Ishikawa (cell line): Measurements from ENCODE around the gene NCEH1.
A peak's percentile ranks its signal among the peaks of the same experiment; 100 is the strongest.

Experiments
- CEBPB ChIP-seq: IDR thresholded peaks from 2 replicates; pipeline ENCODE4 v1.6.1; 2012
- CREB1 ChIP-seq: IDR thresholded peaks from 2 replicates; pipeline ENCODE4 v1.6.1; 2012; ENCODE audit warnings: low read depth
- EGR1 ChIP-seq: IDR thresholded peaks from 2 replicates; pipeline ENCODE4 v1.6.1; 2012
- EP300 ChIP-seq: IDR thresholded peaks from 2 replicates; pipeline ENCODE4 v1.6.1; 2012; ENCODE audit warnings: borderline replicate concordance
- FOXM1 ChIP-seq: IDR thresholded peaks from 2 replicates; pipeline ENCODE4 v1.6.1; 2012; ENCODE audit warnings: low read depth, borderline replicate concordance
- NFIC ChIP-seq: IDR thresholded peaks from 2 replicates; pipeline ENCODE4 v1.6.1; 2012
- RAD21 ChIP-seq: IDR thresholded peaks from 2 replicates; pipeline ENCODE4 v1.6.1; 2012; ENCODE audit warnings: low read depth
- TAF1 ChIP-seq: IDR thresholded peaks from 2 replicates; pipeline ENCODE4 v1.6.1; 2012; ENCODE audit warnings: low read depth, mild to moderate bottlenecking
- TCF12 ChIP-seq: IDR thresholded peaks from 2 replicates; pipeline ENCODE4 v1.6.1; 2012; ENCODE audit warnings: low read depth
- TEAD4 ChIP-seq: IDR thresholded peaks from 2 replicates; pipeline ENCODE4 v1.6.1; 2012
- YY1 ChIP-seq: IDR thresholded peaks from 2 replicates; pipeline ENCODE4 v1.6.1; 2012; ENCODE audit warnings: low read depth
- ZBTB7A ChIP-seq: IDR thresholded peaks from 2 replicates; pipeline ENCODE4 v1.6.1; 2012; ENCODE audit warnings: low read depth
- TF ChIP-seq, protein P1 (sequence below): IDR thresholded peaks from 2 replicates; pipeline ENCODE4 v1.6.1; 2012
- TF ChIP-seq, protein P2 (sequence below): IDR thresholded peaks from 2 replicates; pipeline ENCODE4 v1.6.1; 2012; ENCODE audit warnings: low read depth, mild to moderate bottlenecking
- TF ChIP-seq, protein P3 (sequence below): IDR thresholded peaks from 2 replicates; pipeline ENCODE4 v1.6.1; 2012

The NCEH1 gene

DNA sequence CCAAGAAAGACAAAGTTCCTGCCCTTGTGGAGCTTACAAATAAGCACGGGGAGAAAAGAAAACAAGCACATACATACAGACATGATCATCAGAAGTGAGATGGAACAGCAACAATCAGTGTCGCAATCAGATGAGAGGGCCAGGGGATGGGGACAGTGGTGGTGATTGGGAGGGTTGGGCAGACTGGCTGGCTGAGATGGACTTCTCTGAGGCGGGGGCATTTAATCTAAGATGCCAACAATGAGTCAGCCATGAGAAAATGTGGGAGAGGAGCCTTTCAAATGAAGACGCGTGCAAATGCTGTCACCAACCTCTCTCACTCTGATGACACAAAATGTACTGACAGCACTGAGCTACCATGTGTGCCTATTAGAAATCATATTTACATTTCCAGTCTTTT is 81.4 kb downstream of the NCEH1 start:
- TF ChIP-seq CEBPB = 0 out of 2 replicates have a peak, but pooled peaks have one; percentile 33
- TF ChIP-seq NFIC = no peak

DNA sequence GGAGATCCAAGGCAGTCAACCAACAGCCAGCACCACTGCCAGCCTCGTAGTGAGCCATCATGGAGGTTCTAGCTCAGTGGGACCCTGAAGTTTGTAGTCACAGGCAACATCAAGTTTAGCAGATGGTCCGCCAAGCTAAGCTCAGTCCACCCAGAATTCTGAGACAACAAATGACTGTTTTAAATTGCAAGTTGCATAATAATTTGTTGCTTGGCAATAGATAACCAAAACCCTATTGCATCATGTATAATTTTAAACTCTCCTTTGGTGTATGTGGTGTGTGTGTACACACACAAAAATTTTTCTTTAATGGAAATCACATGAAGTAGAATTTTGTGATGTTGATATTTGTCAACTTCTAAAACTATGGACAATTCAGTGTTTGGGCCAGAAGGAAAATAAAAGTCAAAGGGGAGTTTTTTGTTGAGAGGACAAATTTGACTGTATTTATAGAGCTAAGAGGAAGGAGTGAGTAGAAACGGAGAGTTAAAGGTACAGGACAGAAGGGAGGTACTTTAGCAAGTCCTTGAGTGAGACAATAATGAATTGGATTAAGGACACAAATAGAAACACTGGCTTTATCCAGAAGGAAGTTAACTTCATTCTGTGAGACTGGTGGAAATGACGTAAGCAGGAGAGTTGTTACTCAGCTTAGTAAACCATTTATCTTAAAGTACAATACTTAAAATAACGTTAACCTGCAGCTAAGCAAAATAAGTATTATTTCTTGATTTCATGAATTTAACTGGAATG is 83.6 kb downstream of the NCEH1 start:
- TF ChIP-seq CREB1 = no peak
- TF ChIP-seq RAD21 = no peak
- TF ChIP-seq, protein P1, sequence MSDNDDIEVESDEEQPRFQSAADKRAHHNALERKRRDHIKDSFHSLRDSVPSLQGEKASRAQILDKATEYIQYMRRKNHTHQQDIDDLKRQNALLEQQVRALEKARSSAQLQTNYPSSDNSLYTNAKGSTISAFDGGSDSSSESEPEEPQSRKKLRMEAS = no peak
- TF ChIP-seq, protein P2, sequence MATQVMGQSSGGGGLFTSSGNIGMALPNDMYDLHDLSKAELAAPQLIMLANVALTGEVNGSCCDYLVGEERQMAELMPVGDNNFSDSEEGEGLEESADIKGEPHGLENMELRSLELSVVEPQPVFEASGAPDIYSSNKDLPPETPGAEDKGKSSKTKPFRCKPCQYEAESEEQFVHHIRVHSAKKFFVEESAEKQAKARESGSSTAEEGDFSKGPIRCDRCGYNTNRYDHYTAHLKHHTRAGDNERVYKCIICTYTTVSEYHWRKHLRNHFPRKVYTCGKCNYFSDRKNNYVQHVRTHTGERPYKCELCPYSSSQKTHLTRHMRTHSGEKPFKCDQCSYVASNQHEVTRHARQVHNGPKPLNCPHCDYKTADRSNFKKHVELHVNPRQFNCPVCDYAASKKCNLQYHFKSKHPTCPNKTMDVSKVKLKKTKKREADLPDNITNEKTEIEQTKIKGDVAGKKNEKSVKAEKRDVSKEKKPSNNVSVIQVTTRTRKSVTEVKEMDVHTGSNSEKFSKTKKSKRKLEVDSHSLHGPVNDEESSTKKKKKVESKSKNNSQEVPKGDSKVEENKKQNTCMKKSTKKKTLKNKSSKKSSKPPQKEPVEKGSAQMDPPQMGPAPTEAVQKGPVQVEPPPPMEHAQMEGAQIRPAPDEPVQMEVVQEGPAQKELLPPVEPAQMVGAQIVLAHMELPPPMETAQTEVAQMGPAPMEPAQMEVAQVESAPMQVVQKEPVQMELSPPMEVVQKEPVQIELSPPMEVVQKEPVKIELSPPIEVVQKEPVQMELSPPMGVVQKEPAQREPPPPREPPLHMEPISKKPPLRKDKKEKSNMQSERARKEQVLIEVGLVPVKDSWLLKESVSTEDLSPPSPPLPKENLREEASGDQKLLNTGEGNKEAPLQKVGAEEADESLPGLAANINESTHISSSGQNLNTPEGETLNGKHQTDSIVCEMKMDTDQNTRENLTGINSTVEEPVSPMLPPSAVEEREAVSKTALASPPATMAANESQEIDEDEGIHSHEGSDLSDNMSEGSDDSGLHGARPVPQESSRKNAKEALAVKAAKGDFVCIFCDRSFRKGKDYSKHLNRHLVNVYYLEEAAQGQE = no peak
- no peak for TF ChIP-seq ZBTB7A
- TF ChIP-seq, protein P3, sequence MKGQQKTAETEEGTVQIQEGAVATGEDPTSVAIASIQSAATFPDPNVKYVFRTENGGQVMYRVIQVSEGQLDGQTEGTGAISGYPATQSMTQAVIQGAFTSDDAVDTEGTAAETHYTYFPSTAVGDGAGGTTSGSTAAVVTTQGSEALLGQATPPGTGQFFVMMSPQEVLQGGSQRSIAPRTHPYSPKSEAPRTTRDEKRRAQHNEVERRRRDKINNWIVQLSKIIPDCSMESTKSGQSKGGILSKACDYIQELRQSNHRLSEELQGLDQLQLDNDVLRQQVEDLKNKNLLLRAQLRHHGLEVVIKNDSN = no peak
- no peak for TF ChIP-seq CEBPB
- TF ChIP-seq TEAD4 = no peak
- no peak for TF ChIP-seq FOXM1
- TF ChIP-seq TAF1 = no peak
- TF ChIP-seq EGR1 = no peak
- no peak for TF ChIP-seq TCF12
- no peak for TF ChIP-seq NFIC
- TF ChIP-seq YY1 = no peak
- no peak for TF ChIP-seq EP300

DNA sequence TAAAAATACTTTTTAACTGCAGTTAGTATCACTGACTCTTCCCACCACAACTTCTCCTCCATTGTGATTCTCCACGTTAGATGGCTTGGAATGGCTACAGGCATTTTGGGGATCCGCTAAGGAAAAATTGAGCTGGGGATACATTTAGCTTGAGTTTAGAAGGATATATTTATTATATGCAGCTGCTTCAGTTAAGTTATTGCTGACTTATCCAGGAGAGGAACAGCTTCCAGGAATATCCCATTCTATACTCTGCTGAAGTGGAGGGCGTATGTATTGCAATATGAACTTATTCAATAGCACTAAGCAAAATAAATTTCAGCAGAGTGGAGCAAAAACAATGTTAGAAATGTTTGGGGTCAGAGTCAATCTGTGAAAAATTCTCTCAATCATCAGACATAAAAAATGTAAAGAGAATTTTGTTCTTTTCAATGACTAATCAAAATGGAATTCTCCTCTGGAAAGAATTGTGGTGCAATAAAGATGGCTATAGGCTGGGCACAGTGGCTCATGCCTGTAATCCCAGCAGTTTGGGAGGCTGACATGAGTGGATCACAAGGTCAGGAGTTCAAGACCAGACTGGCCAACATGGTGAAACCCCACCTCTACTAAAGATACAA is 84.7 kb downstream of the NCEH1 start:
- TF ChIP-seq CEBPB (peak; percentile 11; the same call in 1 of the 2 replicates), CREB1 (no peak), RAD21 (no peak)

DNA sequence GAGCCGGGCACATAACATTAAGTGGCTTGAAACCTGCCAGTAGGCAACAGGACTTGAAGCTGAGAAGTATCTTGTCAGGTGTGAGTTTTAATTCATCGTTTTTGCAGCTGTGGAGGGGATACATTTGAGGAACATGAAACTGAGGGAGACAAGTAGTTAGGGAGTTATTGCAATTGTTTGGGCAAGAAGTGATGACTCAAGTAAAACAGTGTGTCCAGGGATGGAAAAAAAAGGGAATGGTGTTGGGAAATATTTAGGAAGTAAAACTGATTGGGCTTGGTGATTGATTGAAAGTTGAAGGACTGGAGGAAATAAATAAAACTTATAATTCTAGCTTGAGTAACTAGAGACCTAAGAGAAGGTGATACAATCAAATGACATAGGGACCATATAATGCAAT is 85.5 kb downstream of the NCEH1 start:
- TF ChIP-seq YY1 = no peak
- no peak for TF ChIP-seq ZBTB7A
- TF ChIP-seq CREB1 = no peak
- TF ChIP-seq TEAD4 = no peak
- TF ChIP-seq EGR1 = no peak
- no peak for TF ChIP-seq CEBPB
- TF ChIP-seq FOXM1 = no peak
- TF ChIP-seq NFIC = no peak
- TF ChIP-seq, protein P2 = no peak
- TF ChIP-seq EP300 = no peak
- TF ChIP-seq, protein P1 = no peak
- TF ChIP-seq, protein P3 = no peak
- TF ChIP-seq TCF12 = no peak
- TF ChIP-seq TAF1 = no peak
- TF ChIP-seq RAD21 = no peak

DNA sequence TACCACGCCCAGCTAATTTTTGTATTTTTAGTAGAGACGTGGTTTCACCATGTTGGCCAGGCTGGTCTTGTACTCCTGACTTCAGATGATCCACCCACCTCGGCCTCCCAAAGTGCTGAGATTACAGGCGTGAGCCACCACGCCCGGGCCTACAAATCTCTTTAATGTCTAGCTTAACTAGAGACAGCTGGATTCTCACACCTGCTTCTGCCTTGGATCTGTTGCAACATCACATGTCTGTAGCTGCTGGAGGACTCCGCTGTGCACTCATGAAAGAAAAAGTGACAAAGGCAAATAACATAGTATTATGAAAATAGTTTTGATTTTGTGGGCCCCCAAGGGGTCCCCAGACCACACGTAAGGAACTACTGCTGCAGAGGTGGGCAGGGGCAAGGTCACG is 85.9 kb downstream of the NCEH1 start:
- TF ChIP-seq EGR1 = no peak
- TF ChIP-seq TCF12 = no peak
- 0 out of 2 replicates have a peak, but pooled peaks have one; percentile 28 for TF ChIP-seq CEBPB

DNA sequence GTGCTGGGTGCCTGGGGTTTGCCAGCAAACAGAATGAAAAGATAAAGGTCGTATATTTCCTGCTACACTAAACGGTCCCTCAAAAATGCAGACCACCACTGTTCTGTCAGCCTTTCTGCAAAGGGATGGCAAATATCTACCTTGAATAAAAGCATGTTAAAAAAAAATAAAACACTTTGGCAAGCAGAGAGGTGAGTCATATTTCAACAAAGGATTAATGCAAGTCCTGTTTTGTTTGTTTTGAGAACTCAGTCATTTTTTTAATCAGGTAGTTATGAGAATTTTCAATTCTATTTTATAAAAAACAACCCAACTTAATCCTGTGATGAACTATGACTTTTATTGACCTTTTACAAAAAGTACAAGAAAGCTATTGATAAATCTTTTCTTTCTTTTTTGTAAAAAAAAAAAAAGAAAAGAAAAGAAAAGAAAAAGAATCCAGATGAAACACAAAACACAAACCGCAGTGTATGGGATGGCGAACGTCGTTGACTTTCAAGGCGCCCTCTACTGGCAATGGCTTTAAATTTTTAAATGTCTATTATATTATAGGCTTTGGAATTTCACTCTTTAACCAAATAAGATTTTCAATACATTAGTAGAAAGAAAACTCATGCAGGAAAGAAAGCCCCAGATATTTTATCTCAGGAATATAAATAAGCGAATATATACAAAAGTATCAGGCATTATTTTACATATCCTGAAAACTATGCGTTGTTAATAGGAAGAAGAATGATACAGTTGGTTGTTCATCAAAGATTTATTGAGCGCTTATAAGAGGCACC is 87.8 kb downstream of the NCEH1 start:
- TF ChIP-seq RAD21 (peak; percentile 49), CEBPB (no peak), NFIC (peak; percentile 86), FOXM1 (peak; percentile 24; the same call in 1 of the 2 replicates), EP300 (no peak), EGR1 (no peak)
- TF ChIP-seq, protein P1 = no peak
- TF ChIP-seq, protein P2 = no peak
